HPDE6-E6E7 (cell line): Measurements from ENCODE around the gene UACA.
"Not testable (repeated sequence)": the region's sequence is repeated elsewhere in the genome, so short reads cannot be mapped to it uniquely, and the experiment has no call there.

Experiments used
- DNase-seq: peaks from one replicate; pipeline ENCODE4 v3.0.0; 2011; ENCODE audit warnings: missing footprints; ENCODE audit errors: extremely low spot score

Gene UACA, protein sequence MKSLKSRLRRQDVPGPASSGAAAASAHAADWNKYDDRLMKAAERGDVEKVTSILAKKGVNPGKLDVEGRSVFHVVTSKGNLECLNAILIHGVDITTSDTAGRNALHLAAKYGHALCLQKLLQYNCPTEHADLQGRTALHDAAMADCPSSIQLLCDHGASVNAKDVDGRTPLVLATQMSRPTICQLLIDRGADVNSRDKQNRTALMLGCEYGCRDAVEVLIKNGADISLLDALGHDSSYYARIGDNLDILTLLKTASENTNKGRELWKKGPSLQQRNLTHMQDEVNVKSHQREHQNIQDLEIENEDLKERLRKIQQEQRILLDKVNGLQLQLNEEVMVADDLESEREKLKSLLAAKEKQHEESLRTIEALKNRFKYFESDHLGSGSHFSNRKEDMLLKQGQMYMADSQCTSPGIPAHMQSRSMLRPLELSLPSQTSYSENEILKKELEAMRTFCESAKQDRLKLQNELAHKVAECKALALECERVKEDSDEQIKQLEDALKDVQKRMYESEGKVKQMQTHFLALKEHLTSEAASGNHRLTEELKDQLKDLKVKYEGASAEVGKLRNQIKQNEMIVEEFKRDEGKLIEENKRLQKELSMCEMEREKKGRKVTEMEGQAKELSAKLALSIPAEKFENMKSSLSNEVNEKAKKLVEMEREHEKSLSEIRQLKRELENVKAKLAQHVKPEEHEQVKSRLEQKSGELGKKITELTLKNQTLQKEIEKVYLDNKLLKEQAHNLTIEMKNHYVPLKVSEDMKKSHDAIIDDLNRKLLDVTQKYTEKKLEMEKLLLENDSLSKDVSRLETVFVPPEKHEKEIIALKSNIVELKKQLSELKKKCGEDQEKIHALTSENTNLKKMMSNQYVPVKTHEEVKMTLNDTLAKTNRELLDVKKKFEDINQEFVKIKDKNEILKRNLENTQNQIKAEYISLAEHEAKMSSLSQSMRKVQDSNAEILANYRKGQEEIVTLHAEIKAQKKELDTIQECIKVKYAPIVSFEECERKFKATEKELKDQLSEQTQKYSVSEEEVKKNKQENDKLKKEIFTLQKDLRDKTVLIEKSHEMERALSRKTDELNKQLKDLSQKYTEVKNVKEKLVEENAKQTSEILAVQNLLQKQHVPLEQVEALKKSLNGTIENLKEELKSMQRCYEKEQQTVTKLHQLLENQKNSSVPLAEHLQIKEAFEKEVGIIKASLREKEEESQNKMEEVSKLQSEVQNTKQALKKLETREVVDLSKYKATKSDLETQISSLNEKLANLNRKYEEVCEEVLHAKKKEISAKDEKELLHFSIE (N-terminal part only)

DNA sequence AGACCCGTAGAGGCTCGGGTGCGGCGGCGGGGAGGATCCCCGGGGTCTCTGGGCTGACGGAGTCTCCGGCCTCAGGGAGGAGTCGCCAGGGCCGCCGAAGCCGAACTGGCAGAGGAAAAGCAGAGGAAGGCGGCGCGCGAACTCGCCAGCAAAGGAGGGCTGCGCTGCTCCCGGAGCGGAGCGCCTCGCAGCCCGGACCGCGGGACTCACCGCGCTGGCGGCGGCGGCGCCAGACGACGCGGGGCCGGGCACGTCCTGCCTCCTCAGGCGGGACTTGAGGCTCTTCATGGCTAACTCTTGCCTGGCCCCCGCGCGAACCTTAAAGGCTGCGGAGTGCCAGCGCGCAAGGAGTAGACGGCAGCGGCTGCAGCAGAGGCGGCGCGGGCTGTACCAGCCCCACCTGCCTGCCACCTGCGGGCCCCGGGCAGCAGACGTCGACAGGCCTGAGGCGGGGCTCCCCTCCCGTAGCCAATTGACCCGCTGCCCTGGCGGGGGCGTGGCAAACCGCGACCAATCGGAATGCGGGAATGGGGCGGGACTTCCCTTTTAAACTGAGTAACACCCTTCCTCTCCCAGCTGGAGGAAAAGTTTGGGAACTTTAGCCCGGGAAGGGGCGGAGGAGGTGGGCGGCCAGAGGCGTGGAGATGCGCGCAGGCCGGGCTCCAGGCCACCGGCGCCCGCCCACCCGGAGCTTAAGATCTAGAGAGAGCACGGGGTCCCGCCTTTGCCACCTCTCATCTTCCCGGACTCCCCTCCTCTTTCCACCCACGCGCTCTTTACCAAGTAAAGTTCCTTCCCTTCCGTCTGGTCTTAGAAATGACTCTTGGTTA, at the start of gene UACA:
TSS of gene UACA (minus strand) at position 439 of the 830 bp plus-strand sequence. CDS start at position 288, 151 bp downstream.
- DNase-seq = peak; percentile 95

DNA sequence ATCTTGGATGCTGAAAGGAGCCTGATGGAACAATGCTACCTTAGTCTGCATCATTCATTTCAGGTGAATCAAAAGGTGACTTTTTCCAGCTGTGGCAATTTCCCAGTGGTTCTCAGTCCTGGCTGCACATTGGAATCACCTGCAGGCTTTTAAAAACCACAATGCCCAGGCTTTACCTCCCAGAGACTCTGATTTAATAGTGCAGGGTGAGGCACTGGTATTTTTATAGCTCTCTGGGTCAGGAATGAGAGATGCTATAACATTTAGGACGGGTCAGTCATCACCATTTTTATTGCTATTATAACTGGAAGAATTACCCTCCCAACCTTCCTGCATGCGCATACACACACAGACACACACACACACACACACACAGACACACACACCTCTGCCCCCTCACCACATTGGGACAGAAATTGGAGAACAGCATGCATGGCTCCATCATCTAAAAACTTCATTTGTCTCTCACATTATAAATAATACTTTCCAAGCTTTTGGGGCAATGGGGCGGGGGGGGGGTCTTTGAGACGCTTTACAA, 49.5 kb upstream of the UACA start:
- no peak for DNase-seq

DNA sequence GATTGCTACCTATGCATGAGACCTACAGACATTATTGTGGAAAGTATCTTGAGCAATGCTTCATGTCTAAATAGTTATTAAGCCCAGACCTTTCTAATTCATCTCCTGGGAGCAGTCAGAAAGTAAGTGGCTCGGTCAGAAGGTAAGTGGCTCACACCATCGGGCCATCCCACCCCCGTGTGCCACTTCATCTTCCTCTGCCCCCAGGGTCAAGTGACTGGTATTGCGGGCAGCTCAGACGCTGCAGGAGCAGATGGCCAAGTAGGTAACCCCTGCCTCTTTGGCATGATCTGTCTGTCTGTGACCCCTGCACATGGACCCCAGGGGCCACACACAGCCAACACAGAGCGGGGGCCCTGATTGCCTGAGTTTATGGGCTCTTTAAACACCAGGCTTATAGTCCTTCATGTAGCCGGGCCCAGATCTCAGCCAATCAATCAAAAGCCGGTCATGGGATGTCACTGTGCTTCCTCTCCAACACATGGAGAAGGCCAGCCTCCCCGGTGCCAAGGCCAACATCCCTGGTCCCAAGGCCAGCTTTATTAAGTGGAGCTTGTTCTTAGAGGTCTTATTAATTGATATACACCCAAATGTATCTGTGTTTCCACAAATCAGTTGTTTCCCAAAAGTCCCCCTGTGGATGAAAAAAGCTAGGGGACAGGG, 47.7 kb upstream of the UACA start:
- no peak for DNase-seq

DNA sequence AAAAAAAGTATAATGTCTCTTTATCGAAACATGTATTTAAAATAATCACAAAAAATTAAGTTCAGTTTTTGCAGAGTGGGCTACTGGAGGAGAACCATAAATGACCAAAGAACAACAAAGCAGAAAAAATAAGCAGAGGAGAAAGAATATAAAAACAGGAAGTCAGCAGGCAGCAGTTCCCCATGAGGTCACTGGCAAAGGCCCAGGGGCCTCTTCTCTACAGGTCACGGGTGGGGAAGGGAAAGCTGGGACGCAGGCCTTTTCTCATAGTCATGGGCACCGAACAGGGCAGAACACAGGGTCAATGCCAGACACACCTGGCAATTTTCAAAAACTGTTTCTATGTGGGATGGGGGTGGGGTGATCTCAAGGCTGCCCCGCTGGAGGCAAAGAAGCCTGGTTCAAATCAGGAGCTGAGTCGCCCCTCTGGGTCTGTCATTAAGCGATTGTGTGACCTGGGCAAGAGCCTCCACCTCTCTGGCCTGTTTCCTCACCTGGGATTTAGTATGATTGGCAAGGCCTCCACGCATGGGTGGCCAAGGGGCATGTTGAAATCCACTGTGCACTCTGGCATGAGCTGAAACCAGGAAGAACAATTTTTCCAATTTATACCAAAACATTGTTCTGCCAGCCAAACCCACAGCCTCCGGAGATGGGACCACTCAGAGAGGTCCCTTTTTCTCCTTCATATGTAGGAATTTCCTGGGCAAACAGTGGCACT, 43.8 kb upstream of the UACA start:
- no peak for DNase-seq

DNA sequence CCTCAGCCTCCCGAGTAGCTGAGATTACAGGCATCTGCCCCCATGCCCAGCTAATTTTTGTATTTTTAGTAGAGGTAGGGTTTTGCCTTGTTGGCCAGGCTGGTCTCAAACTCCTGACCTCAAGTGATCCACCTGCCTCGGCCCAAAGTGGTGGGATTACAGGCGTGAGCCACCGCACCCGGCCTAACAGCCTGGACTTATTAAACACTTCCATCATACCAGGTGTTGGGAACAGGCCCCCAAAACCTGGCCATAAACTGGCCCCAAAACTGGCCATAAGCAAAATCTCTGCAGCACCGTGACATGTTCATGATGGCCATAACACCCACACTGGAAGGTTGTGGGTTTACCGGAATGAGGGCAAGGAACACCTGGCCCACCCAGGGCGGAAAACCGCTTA, 41.0 kb upstream of the UACA start:
- DNase-seq = not testable (repeated sequence)

DNA sequence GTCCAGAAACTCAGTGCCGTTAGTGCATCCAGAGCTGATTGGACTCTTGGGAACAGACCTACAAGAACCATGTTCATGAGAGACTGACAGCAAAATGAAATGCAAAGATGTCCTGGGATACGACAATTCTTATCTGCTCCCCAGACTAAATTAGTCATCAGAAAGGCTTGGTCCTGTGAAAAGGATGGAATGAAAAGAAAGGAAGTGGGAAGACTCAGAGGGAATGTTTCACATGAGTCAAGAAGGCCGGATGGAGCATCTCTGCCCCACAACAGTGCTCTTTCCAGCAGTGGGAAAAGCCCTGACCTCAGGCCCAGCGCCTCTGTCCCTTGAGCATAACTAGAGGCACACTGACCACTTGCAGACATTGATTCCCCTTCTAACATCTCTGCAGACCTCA, 39.3 kb upstream of the UACA start:
- no peak for DNase-seq

DNA sequence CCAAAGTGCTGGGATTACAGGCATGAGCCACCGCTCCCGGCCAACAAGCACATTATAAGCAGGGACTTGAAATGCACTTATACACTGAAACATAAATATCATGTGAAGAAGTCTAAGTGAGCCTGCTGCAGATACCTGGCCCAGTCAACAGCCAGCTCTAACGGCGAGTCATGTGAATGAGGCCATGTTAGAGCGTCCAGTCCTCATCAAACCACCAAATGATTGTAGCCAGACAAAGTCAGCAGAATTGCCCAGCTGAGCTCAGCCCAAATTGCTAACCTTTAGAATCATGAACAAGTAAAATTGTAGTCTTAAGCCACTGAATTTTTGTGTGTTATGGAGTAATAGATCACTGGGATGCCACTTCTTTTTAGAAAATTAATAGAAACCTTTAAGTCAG, 37.8 kb upstream of the UACA start:
- no peak for DNase-seq

DNA sequence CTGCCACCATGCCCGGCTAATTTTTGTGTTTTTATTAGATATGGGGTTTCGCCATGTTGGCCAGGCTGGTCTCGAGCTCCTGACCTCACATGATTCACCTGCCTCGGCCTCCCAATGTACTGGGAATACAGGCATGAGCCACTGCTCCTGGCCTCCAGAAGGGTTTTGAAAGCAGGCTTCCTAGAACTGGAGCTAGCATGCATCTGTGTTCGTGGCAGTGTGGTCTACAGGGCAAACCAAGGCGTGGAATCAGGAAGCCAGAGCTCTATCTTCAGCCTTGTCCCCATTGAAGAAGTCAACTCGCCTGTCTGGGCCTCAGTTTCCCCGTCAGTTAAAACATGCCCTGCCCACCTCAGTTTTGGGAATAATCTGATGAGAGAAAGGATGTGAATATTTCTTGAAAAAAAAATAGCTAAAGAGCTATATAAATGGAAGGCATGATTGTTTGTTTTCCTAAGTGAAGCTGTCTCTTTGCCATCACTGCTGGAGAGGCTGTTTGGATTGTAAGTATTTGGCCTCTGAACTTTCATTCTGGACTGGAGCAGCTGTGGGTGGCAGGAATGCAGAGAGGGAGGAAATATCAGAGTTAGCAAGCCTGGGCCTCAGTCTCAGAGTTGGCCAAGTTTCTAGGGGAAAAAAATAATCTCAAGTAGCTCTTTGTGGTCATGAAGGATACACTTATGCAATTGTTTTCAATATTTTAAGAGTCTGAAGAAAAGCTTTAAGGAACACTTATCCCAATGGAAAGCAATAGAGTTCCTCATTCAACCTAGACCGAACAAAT, 36.5 kb upstream of the UACA start:
- DNase-seq = no peak

DNA sequence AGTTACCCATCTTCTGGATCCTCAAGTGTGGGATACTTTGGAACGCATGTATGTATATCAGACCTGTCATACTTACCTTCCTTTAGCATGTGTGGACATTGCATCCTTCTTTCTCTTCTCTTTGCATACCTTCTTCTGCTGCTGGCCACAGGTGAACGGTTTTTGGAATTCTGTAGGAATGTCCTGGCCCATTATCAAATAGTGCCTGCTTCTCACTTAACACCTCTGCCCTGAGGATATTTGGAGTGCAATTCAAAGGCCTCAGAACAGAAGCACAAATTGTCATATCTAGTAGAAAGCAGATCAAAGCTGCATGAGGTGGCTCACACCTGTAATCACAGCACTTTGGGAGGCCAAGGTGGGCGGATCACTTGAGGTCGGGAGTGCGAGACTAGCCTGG, 34.1 kb upstream of the UACA start:
- no peak for DNase-seq

DNA sequence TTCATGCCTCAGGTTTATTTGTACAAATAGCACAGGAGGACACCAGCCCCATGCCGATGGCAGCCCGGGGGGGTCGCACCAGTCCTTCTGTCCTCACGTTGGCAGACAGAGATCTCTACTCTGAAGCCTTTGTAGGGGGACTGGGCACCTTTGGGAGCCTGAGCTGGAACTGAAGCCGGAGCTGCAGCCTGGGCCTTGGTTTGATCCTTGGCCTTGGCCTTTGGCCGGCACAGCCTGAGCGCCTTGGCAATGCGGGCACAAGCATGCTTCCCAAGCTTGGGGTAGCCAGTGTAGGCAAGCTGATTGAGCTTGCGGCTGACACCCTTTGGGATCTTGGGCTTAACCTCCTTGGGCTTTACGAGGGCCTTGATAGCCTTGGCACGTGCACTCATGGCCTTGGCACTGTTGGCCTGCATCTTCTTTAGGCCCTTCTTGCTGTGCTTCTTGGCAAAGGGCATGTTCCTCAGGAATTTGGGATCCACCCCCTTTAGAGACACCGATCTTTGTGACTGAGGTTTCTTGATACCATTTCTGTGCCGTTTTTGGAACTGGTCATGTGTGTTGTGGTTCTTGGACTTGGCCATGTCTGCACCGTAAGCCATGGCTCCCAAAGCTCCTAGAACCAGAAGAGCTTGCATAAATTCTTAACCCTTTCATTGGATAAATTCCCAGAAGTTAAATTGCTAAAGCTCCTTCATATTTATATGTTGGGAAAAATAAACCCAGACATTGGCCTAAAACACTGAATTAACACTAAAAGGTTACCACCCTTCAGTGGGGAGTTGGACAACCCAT, 33.4 kb upstream of the UACA start:
- no peak for DNase-seq

DNA sequence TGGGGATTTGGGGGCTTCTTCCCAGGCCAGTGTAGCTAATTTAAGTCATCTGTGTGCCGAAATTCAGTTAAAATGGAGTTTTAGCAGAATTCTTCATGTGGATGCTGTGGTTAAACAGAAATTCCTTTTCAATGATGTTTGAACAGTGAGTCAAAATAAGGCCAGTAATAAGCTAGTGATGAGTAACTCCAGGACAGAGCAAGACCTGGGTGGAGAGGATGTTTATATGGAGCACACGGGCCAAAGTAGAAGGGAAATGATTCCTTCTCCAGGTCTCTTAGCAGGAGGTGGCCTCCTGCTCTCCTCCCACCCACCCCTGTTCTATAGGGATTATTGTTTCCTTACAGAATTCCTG, 31.9 kb upstream of the UACA start:
- DNase-seq = peak; percentile 86

DNA sequence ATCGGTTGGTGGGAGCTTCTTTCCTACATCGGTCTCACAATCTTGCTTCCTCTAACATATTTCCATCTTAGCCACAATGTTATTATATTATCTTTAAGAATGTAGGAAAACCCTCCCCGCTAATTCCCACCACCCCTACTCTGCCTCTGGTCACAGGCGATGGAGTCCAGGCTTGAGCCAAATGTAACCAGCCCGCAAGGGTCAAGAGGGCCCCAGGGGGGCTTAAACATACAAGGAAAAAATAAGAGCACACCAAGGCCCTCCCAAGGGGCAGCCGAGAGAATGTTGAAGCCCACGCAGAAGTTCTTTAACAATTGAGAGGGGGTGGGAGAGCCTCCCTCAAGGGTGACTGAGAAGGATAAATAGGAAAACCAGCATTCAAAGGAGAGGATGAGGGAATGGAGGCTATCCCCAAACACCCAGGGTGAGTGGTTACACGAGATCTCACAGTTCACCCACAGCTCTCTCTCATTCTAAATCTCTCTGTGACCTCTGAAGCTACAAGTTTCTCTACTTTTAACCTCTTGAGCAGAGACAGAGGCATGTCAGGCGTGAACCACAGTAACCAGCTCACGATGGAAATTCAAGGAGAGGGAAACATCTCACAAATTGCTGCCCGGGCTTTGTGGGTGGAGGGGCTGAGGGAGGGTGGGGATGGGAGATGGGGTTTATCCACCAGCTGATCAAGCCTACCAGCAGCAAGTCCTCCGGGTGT, 31.4 kb upstream of the UACA start:
- no peak for DNase-seq

DNA sequence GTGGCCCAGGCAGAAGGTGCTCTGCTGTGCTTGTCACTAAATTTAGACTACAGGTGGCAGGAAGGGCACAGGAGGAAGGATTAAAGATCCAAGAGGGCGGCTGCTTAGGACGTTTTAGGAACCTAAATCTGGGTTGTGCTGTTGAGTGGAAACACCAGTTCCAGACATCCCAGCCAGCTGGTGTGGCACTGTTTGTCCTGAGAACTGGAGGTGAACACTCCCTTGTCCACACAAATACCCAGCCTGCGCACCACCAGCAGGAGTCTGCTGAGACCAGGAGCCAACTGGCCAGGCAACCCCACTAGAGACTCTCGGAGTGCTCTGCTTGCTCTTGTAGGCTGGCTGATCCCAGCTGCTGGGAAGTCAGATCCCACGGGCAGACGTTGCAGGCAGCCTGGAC, 30.3 kb upstream of the UACA start:
- DNase-seq = no peak

DNA sequence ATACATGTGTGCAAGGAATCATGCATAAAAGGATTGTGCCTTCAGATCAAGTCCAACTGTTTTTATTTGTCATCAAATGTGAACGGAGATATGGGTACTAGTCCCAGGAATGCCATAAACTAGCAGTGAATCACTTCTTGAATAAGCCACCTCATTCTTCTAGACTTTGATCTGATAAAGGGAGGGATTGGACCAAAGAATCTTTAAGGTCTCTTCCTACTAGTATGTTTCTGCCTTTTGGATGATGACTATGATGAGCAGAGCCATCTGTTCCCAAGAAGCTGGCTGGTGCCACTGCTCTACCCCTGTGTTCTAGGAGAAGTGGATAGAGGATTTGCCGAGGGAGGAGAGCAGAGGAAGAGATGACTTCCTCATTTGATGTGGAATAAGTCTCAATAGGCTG, 28.8 kb upstream of the UACA start:
- no peak for DNase-seq

DNA sequence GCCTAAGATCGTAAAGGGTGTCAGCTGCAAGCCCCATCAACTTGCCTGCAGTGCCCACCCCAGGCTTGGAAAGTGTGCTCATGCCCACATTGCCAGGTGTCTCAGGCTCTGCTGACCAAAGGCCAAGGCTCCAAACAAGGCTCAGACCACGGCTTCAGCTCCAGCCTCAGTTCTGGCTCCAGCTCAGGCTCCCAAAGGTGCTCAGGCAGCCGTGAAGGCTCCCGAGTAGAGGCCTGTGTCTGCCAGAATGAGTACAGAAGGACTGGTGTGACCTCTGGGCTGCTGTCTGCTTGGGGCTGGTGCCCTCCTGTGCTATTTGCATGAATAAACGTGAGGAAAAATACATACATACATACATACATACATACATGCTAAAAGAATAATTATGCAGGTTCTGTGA, 27.9 kb upstream of the UACA start:
- DNase-seq = no peak

DNA sequence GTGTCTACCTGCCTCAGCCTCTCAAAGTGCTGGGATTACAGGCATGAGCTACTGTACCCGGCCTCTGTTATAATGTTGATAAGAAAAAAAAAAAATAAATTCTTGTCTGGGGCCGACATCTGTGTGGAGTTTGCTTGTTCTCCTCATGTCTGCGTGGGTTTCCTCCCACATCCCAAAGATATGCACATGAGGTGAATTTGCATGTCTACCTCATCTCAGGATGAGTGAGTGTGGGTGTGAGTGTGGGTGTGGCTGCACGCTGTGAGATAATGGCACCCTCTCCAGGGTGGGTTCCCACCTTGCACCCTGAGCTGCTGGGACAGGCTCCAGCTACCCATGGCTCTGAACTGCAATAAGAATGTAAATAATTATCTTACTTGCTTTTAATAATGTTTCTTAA, 25.9 kb upstream of the UACA start:
- DNase-seq = no peak
